Natural killer cell treated with Interleukin-12 subunit alpha and Interleukin-12 subunit beta and Interleukin-15 and Interleukin-18, amount 100 ng/mL, for 72 hours (primary cell): ENCODE data around the gene C1RL. TPM values are rescaled to one million over a fixed set of nuclear protein-coding genes. Genes with fewer than 3 reads are reported as not detected.

Source experiments
- ATAC-seq, 2 donors: fragments of 150-1000 bp; cut with Tn5 transposase in 1 of 2; sonication (Bioruptor Pico), chemical (Tn5 transposase) in 1 of 2; 2 replicates each; pipeline ENCODE4 v1.10.0; 2021
- DNase-seq: peaks from one replicate; pipeline ENCODE4 v3.0.0; 2022; ENCODE audit warnings: low spot score
- H3K27ac Mint-ChIP-seq, 2 donors: 1 replicate in 1 of 2; 2 replicates in 1 of 2; pipeline ENCODE4 v1.8.0; 2022; ENCODE audit warnings: mixed read lengths in 2 of 2, mild to moderate bottlenecking in 1 of 2, moderate library complexity in 1 of 2
- H3K27me3 Mint-ChIP-seq, 2 donors: 1 replicate in 1 of 2; 2 replicates in 1 of 2; pipeline ENCODE4 v1.8.0; 2022; ENCODE audit warnings: mixed read lengths in 2 of 2
- H3K36me3 Mint-ChIP-seq: one replicate; pipeline ENCODE4 v1.8.0; 2022; ENCODE audit warnings: mixed read lengths
- H3K4me1 Mint-ChIP-seq, 2 donors: 1 replicate in 1 of 2; 2 replicates in 1 of 2; pipeline ENCODE4 v1.8.0; 2022; ENCODE audit warnings: low read depth in 2 of 2, mixed read lengths in 2 of 2, mild to moderate bottlenecking in 1 of 2
- H3K4me3 Mint-ChIP-seq: one replicate; pipeline ENCODE4 v1.8.0; 2022; ENCODE audit warnings: mixed read lengths
- H3K9me3 Mint-ChIP-seq: 2 replicates; pipeline ENCODE4 v1.8.0; 2022; ENCODE audit warnings: mixed read lengths
- total RNA-seq, 2 donors: library from RNA; stranded (reverse); gene quantifications; one replicate each; pipeline ENCODE4 v1.2.3, GENCODE V29; 2022

The C1RL gene
- total RNA-seq, 2 donors from 2014 or later = 24.8 to 29.1 TPM

- no peaks in the 10 kb centered on the region for H3K27me3 Mint-ChIP-seq
- no peak overlapping the region for H3K4me3 Mint-ChIP-seq
- no peaks in the 10 kb centered on the region for H3K36me3 Mint-ChIP-seq
- no peaks in the 10 kb centered on the region for H3K9me3 Mint-ChIP-seq
- DNase-seq = no peak
- peak in 1 of 2 donors; percentile 3 for ATAC-seq
- H3K4me1 Mint-ChIP-seq = peaks cover 5% of the 10 kb centered on the region in 2 donors
- no peak overlapping the region for H3K27ac Mint-ChIP-seq
Observed at GRCh38 chr12:7089196-7089871, 19.7 kb downstream of the C1RL start.

GRCh38 chr12:7083125-7083524 lies 25.9 kb downstream of the C1RL start:
- ATAC-seq (peak in 1 of 2 donors; percentile 49), DNase-seq (no peak)
- Mint-ChIP-seq H3K36me3 (peaks cover 8% of the 10 kb centered on the region), H3K27ac (peak overlapping the region in 1 of 2 donors; percentile 2), H3K4me3 (peak overlapping the region; percentile 2), H3K4me1 (peaks cover 5 to 7% of the 10 kb centered on the region in 2 donors), H3K9me3 (peaks cover 5% of the 10 kb centered on the region), H3K27me3 (no peaks in the 10 kb centered on the region)

DNA sequence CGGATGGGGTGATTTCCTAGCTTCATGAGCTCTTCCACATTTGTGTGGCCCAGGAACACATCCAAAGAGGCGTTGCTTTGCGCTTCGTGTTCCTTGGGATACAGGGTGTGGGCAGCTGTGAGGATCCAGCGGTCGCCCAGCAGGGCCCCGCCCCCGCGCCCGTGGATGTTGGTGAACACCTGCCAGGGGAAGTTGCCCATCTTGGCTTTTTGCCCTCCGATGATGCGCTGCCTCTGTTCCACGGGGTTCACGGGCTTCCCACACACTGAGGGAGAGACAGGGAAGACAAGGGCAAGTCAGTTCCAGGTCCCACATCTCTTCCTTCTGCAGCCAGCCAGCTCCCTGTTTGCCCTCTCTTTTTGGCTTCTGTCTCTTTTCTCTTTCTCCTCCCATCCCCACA lies 28.0 kb downstream of the C1RL start:
- ATAC-seq (no peak), DNase-seq (no peak)
- H3K4me1 Mint-ChIP-seq = peaks cover 8 to 12% of the 10 kb centered on the region in 2 donors
- no peak overlapping the region for H3K27ac Mint-ChIP-seq
- H3K9me3 Mint-ChIP-seq = peaks cover 5% of the 10 kb centered on the region
- H3K36me3 Mint-ChIP-seq = peaks cover 8% of the 10 kb centered on the region
- no peak overlapping the region for H3K4me3 Mint-ChIP-seq
- H3K27me3 Mint-ChIP-seq = peaks cover 2 to 5% of the 10 kb centered on the region in 2 donors

DNA sequence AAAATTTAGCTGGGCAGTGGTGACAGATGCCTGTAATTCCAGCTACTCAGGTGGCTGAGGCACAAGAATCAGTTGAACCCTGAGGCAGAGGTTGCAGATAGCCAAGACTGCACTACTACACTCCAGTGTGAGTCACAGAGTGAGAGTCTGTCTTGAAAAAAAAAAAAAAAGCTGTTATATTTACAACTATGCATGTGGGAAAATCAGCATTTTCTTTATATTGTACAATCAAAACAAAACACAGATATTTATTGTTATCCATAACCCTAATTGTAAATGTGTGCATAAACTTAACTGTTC lies 29.2 kb downstream of the C1RL start:
- H3K27me3 Mint-ChIP-seq = peaks cover 4 to 14% of the 10 kb centered on the region in 2 donors
- H3K4me3 Mint-ChIP-seq = no peak overlapping the region
- H3K36me3 Mint-ChIP-seq = peaks cover 8% of the 10 kb centered on the region
- no peak for ATAC-seq
- peaks cover 18 to 21% of the 10 kb centered on the region in 2 donors for H3K4me1 Mint-ChIP-seq
- peaks cover 5% of the 10 kb centered on the region for H3K9me3 Mint-ChIP-seq
- no peak for DNase-seq
- no peak overlapping the region for H3K27ac Mint-ChIP-seq

GRCh38 chr12:7078163-7078562 lies 30.9 kb downstream of the C1RL start:
- no peak for DNase-seq
- Mint-ChIP-seq H3K4me1 (peaks cover 15 to 17% of the 10 kb centered on the region in 2 donors), H3K27ac (no peak overlapping the region), H3K36me3 (peaks cover 4% of the 10 kb centered on the region), H3K9me3 (peaks cover 3% of the 10 kb centered on the region), H3K27me3 (peaks cover 6 to 20% of the 10 kb centered on the region in 2 donors), H3K4me3 (no peak overlapping the region)
- no peak for ATAC-seq

DNA sequence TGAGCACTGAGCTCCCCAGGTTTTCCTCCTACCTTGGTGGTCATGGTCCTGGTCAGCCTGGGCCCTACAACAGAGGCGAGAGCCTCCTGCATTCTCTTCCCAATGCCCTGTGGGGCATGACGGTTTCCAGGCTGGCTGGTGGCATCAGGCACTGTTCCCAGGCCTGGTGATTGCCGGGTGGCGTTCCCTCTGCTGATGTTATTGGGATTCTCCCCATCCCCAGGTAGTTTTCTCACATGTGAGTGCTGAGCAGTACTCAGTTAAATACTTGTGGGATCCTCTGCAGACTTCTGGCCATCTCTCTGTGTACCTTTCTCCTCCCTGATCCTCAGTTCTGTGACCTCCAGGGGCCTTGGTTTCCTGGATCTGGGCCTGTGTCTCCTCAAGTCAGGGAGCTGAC lies 32.5 kb downstream of the C1RL start:
- H3K4me3 Mint-ChIP-seq = no peak overlapping the region
- H3K27me3 Mint-ChIP-seq = peaks cover 6 to 33% of the 10 kb centered on the region in 2 donors
- no peaks in the 10 kb centered on the region for H3K36me3 Mint-ChIP-seq
- no peak for DNase-seq
- no peak for ATAC-seq
- H3K9me3 Mint-ChIP-seq = no peaks in the 10 kb centered on the region
- no peak overlapping the region for H3K27ac Mint-ChIP-seq
- peaks cover 12 to 14% of the 10 kb centered on the region in 2 donors for H3K4me1 Mint-ChIP-seq

DNA sequence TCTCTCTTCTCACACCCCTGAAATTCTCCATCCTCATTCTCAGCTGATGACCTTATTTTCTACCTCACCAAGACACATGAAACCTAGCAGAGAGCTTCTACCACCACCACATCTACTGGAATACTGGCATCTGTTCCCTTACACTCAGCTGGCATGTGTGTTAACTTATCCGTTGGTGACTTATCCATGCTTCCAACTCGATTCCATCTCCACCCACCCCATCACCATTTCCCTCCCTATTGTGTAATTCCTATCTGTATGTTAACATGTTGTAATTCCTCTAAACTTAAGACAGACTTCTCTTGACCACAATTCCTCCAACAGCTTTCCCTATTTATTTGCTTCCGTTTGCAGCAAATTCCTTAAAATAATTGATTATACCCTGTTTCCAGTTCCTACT lies 33.1 kb downstream of the C1RL start:
- Mint-ChIP-seq H3K27me3 (peaks cover 6 to 33% of the 10 kb centered on the region in 2 donors), H3K9me3 (no peaks in the 10 kb centered on the region), H3K4me1 (peaks cover 12 to 14% of the 10 kb centered on the region in 2 donors), H3K27ac (peak overlapping the region; percentile 44 to 51), H3K4me3 (no peak overlapping the region), H3K36me3 (no peaks in the 10 kb centered on the region)
- no peak for ATAC-seq
- no peak for DNase-seq

DNA sequence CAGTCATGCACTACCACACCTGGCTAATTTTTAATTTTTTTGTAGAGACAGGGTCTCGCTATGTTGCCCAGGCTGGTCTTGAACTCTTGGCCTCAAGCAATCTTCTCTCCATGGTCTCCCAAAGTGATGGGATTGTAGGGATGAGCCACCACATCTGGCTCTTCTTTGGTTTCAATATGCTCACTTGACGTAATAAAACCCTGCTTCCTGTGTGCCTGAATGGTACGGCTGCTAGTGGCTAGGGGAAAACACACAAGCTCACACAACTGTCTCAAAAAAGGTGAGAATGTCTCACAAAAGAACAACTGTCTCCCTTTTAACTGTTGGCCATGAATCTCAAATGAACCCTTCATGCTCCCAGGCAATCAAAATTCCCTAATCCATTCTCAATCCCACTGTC lies 33.5 kb downstream of the C1RL start:
- no peaks in the 10 kb centered on the region for H3K36me3 Mint-ChIP-seq
- H3K4me1 Mint-ChIP-seq = peaks cover 12 to 14% of the 10 kb centered on the region in 2 donors
- ATAC-seq (peak in 1 of 2 donors; percentile 56), DNase-seq (no peak)
- H3K4me3 Mint-ChIP-seq = no peak overlapping the region
- H3K27ac Mint-ChIP-seq = peak overlapping the region; percentile 44 to 51
- H3K27me3 Mint-ChIP-seq = peaks cover 6 to 33% of the 10 kb centered on the region in 2 donors
- H3K9me3 Mint-ChIP-seq = no peaks in the 10 kb centered on the region

- no peak for ATAC-seq
- peaks cover 12 to 14% of the 10 kb centered on the region in 2 donors for H3K4me1 Mint-ChIP-seq
- peaks cover 6 to 33% of the 10 kb centered on the region in 2 donors for H3K27me3 Mint-ChIP-seq
- no peak overlapping the region for H3K27ac Mint-ChIP-seq
- no peaks in the 10 kb centered on the region for H3K9me3 Mint-ChIP-seq
- DNase-seq = no peak
- H3K4me3 Mint-ChIP-seq = no peak overlapping the region
- H3K36me3 Mint-ChIP-seq = no peaks in the 10 kb centered on the region
Observed at GRCh38 chr12:7073946-7074345, 35.1 kb downstream of the C1RL start.

DNA sequence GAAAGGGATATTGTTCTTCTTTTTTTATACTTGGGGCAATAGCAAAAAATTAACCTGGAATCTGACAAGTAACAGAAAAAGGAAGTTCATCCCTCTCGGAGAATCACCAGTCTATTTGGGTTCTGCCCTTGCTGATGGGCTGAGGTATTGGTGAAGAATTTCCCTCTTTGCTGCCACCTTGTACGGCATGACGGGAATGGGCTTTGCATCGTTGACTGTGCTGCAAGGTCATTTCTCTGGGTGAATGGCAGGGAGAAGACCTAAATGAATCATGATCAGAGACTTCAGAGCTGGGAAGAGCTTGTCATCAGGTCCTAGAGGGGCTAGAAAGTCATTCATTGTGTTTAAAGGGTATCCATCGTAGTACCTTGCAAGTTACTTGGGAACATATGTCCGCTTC lies 36.5 kb downstream of the C1RL start:
- Mint-ChIP-seq H3K27me3 (peaks cover 6 to 33% of the 10 kb centered on the region in 2 donors), H3K27ac (no peak overlapping the region), H3K4me3 (no peak overlapping the region), H3K36me3 (no peaks in the 10 kb centered on the region), H3K4me1 (peaks cover 12 to 14% of the 10 kb centered on the region in 2 donors), H3K9me3 (no peaks in the 10 kb centered on the region)
- ATAC-seq (no peak), DNase-seq (no peak)

- H3K4me3 Mint-ChIP-seq = no peak overlapping the region
- H3K27ac Mint-ChIP-seq = no peak overlapping the region
- H3K4me1 Mint-ChIP-seq = peaks cover 12 to 14% of the 10 kb centered on the region in 2 donors
- H3K27me3 Mint-ChIP-seq = peaks cover 6 to 33% of the 10 kb centered on the region in 2 donors
- H3K36me3 Mint-ChIP-seq = no peaks in the 10 kb centered on the region
- no peak for ATAC-seq
- no peaks in the 10 kb centered on the region for H3K9me3 Mint-ChIP-seq
- DNase-seq = no peak
Observed at GRCh38 chr12:7072035-7072434, 37.0 kb downstream of the C1RL start.

DNA sequence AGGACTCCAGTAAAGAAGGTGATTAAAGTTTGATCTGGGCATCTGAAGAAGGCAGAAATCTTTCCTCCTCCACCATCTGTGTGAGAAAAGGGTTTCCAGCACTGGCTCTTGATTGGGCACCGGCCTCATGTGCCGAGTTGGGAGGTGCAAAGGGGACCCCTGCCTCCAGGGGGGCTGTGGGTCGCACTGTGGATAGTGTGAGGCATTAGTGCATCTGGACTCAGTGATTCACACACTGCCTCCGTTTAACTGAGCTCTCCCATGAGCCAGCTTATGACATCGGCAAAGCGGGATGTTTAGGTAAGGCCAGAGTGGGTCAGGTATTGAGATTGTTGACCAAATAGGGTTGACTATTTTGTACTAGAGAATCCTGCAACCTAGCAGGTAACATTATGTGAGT lies 39.6 kb downstream of the C1RL start:
- DNase-seq = no peak
- no peaks in the 10 kb centered on the region for H3K36me3 Mint-ChIP-seq
- H3K27ac Mint-ChIP-seq = no peak overlapping the region
- ATAC-seq = peak in 1 of 2 donors; percentile 32
- peaks cover 6 to 26% of the 10 kb centered on the region in 2 donors for H3K27me3 Mint-ChIP-seq
- H3K4me1 Mint-ChIP-seq = no peaks in the 10 kb centered on the region
- no peaks in the 10 kb centered on the region for H3K9me3 Mint-ChIP-seq
- no peak overlapping the region for H3K4me3 Mint-ChIP-seq

GRCh38 chr12:7068994-7069346 lies 40.0 kb downstream of the C1RL start:
- H3K4me3 Mint-ChIP-seq = no peak overlapping the region

GRCh38 chr12:7068240-7068993 lies 40.6 kb downstream of the C1RL start:
- no peak for DNase-seq
- Mint-ChIP-seq H3K4me3 (no peak overlapping the region), H3K9me3 (no peaks in the 10 kb centered on the region), H3K36me3 (no peaks in the 10 kb centered on the region), H3K27me3 (peaks cover 4 to 23% of the 10 kb centered on the region in 2 donors), H3K27ac (no peak overlapping the region), H3K4me1 (no peaks in the 10 kb centered on the region)
- no peak for ATAC-seq

More at GRCh38 chr12:7068994-7069346, 40.0 kb downstream of the C1RL start:
- Mint-ChIP-seq H3K27ac (no peak overlapping the region), H3K4me1 (no peaks in the 10 kb centered on the region), H3K27me3 (peaks cover 6 to 26% of the 10 kb centered on the region in 2 donors), H3K36me3 (no peaks in the 10 kb centered on the region), H3K9me3 (no peaks in the 10 kb centered on the region)
- ATAC-seq (no peak), DNase-seq (no peak)
